NCI-H69 (cell line): ENCODE measurements around the gene UBE4B.
"Not testable (repeated sequence)": the region's sequence is repeated elsewhere in the genome, so short reads cannot be mapped to it uniquely, and the experiment has no call there.

Experiments
- DNase-seq: peaks from one replicate; lab custom pipeline; 2025; lab: John Stamatoyannopoulos, UW

The UBE4B gene

DNA sequence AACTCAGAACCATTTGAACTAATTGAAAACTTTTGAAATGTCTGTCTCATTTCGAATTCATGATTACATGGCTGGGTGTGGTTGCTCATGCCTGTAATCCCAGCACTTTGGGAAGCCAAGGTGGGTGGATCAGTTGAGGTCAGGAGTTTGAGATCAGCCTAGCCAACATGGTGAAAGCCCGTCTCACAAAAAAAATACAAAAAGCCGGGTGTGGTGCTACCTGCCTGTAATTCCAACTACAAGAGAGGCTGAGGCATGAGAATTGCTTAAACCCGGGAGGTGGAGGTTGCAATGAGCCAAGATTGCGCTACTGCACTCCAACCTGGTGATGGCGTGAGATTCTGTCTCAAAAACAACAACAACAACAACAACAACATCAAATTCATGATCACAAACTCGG, 40.6 kb downstream of the UBE4B start:
- DNase-seq: not testable (repeated sequence)

GRCh38 chr1:10074059-10074851, 41.5 kb downstream of the UBE4B start:
- DNase-seq: no peak

DNA sequence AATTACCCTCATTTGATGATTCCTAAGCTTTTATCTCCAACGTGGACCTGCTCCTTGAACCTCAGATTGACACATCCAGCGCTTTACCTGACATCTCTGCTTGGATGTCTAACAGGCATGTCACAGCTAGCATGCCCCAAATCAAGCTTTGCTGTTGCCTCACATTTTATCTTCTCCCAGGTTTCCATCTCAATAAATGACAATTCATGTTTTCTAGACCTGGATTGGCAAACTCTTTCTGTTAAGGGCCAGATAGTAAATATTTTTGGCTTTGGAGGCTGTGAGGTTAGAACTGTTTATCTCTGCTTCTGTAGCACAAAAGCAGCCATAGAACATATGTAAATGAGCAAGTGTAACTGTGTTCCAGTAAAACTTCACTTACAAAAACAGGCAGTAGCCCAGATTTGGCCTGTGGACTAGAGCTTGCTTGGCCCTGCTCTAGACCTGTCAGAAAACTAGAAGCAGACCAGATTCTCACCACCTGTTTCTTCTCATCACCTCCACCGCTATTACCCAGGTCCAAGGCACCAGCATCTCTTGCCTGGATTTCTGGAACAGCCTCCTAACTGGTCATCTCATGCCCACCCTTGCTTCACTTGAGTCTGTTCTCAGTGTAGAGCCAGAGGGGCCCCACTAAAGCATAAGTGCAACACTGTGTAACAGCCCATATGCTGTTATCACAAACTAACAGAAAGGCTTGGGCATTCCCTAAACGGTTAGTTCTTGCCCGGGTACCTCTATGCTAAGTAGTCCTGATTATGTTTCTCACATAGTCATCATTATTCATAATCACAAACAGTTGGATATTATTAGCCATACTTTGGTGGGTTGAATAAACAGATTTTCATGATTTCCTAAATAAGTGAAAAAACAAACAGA, 42.3 kb downstream of the UBE4B start:
- DNase-seq: no peak

- DNase-seq: no peak
These were observed 43.0 kb downstream of the UBE4B start for GRCh38 chr1:10075732-10076131.

DNA sequence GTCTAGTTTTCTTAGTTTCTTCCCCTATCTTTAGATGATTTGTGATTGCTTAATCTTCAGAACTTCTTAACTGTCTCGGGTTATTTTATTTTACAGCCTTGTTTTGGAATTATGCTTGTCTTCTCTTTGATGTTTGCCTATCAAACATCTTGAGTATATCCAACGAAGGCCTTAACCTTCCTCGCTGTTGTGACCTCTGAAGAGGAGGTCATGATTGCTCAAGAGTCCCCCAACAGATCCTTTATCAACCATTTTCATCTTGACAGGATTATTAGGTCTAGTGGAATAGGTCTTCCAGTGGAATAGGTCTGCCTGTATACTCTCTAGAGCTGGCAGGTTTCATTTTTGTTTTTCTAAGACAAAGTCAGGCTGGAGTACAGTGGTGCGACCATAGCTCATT, 45.7 kb downstream of the UBE4B start:
- DNase-seq: no peak

GRCh38 chr1:10080523-10080922, 47.8 kb downstream of the UBE4B start:
- no peak for DNase-seq

DNA sequence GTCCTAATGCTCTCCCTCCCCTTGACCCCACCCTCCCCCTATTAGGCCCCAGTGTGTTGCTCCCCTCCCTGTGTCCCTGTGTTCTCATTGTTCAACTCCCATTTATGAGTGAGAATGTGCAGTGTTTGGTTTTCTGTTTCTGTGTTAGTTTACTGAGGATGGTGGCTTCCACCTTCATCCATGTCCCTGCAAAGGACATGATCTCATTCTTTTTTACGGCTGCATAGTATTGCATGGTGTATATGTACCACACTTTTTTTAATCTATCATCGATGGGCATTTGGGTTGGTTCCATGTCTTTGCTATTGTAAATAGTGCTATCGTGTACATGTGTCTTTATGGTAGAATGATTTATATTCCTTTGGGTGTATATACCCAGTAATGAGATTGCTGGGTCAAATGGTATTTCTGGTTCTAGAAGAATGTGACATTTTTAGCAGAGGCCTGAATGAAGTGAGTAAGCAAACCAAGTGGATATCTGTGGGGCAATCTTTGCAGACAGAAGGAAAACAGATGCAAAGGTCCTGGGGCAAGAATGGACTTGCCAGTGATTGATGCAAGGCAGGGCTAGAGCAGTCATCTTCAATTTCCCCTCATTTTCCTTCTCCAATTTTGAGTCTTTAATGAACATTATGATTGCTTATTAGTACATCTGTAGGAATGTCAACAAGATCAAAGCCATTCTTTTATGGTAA, 50.2 kb downstream of the UBE4B start:
- no peak for DNase-seq

DNA sequence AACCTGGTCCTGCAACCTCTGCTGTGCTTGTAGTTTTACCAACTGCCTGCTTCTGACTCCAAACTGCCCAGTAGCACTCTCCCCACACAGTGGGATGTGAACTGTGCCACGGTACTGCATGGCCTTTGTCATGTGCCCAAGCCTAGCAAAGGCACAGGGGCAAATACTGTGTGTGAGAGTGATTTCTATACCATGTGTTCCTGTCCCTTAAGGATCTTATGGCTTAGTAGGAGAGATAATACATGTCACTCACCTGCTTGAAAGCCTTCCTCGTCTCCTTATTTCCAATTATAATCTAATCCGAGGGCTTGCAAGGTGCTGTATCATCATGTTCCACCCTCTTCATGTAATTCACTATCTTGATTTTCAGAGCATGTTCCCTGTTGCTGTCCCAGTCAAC, 51.3 kb downstream of the UBE4B start:
- no peak for DNase-seq

DNA sequence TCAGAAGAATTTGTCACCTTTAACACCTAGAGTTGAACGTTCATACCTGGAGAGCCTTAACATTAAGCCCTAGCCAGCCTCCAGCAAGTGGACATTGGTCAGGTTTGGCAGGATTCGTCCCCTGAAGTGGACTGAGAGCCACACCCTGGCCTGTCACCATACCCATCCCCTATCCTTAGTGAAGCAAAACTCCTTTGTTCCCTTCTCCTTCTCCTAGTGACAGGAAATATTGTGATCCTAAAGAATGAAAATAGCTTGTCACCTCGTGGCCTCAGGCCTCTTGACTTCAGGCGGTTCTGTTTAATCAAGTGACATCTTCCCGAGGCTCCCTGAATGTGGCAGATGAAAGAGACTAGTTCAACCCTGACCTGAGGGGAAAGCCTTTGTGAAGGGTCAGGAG, 52.3 kb downstream of the UBE4B start:
- no peak for DNase-seq

DNA sequence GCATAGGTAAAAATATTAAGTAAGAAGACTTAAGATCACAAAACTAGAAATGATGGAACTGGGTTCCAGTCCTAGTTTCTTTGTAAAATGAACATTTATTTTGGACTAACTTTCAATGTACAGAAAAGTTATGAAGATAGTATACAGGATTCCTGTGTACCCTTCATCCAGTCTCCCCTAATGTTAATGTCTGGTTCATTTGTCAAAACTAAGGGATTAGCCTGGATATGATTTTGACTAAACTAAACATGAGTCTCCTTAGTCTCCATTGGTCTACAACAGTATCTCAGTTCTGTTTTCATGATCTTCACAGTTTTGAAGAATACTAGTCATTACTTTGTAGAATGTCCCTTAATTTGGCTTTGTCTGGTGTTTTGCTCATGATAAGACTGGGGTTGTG, 54.5 kb downstream of the UBE4B start:
- no peak for DNase-seq

DNA sequence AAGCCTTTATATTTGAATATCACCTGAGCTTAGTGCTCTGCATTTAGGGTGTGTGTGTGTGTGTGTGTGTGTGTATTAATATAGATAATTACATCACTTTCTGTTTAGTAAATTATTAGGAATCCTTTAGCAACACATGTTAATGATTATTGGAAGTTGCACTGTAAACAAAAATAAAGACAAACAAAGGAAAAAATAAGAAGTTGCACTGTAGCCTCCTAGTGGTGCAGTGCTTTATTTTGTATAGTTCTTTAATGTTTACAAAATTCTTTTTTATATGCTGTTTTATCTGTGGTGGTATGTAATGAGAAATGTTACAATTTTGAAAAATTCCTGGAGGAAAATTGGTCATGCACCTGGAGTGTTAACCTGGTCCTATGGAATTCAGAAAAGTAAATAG, 69.2 kb downstream of the UBE4B start:
- no peak for DNase-seq

DNA sequence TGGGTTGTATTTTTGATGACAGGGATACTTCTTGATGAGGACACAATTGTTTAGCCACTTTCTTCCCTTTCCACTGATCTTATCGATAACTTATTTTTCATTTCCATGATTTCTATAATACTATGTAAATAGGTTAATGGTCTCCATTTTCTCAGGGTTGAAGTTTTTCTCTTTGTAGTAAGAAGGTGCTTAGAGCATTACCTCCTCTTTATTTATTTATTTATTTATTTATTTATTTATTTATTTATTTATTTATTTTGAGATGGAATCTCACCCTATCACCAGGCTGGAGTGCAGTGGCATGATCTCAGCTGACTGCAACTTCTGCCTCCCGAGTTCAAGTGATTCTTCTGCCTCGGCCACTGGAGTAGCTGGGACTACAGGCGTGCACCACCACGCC, 70.4 kb downstream of the UBE4B start:
- DNase-seq: no peak

DNA sequence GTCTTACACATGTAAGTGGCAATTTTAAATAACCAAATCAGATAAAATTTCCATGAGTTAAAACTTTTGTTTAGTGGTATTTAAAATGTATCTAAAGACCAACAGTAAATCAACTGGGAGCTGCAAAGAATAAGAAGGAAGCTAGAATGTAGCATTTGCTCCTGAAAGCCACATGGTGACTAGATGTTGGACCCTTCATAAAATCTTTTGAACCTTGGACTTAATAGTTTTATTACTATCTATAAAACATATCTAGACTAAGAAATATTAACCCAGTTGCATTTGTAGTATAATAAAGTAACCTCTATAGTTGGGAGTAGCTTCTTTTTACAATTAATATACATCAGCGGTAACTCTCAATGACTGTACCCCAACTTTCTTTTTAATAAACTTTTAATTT, 72.1 kb downstream of the UBE4B start:
- DNase-seq: no peak

GRCh38 chr1:10105484-10105883, 72.7 kb downstream of the UBE4B start:
- DNase-seq: no peak

DNA sequence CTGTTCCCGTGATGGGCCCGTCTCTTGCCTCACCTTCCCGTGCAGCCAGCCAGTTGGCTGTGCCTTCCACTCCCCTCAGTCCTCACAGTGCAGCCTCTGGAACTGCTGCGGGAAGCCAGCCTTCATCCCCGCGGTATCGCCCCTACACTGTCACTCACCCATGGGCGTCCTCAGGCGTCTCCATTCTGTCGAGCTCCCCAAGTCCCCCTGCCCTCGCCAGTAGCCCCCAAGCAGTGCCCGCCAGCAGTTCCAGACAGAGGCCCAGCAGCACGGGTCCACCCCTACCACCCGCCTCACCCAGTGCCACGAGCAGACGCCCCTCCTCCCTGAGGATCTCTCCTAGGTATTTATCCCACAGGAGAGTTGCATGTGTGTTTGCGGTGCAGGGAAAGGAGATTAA, 73.5 kb downstream of the UBE4B start:
- DNase-seq: no peak

DNA sequence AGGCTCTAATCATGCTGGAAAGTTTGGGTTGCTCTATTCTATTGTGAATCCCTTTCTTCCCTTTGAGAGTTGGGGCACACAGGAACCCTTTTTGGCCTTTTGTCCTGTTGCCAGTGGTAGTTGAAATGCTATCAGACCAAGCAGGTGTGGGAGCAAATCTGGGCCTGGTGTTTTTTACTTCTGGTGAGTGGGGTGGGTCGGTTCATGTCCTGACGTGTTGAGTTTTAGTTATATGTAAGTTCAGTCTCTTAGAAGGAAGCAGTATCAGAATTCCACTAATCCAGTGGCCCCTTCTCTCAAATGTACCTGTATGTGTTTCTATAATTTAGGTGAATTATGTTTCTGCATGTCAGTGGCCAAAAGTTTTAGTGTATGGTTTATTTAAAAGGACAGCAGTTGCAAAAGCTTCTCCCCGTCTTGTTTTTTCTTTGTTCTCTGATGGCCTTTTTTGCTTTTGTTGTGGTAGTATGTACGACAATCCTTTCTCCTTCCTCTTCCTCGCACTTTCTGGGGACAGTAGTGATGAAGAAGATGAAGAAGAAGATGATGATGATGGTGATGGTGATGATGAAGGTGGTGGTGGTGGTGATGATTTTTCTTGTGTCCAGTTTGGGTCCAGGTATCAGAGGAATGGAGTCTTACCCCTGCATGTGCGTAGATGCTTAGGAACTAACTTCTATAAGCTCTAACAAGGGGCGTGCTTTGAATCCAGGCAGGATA, 74.2 kb downstream of the UBE4B start:
- no peak for DNase-seq

GRCh38 chr1:10107476-10107847, 74.7 kb downstream of the UBE4B start:
- not testable (repeated sequence) for DNase-seq

- DNase-seq: no peak
These were observed 75.4 kb downstream of the UBE4B start for GRCh38 chr1:10108134-10108663.

- DNase-seq: no peak
These were observed 76.4 kb downstream of the UBE4B start for GRCh38 chr1:10108948-10109708.

GRCh38 chr1:10113501-10113900, 80.7 kb downstream of the UBE4B start:
- no peak for DNase-seq

DNA sequence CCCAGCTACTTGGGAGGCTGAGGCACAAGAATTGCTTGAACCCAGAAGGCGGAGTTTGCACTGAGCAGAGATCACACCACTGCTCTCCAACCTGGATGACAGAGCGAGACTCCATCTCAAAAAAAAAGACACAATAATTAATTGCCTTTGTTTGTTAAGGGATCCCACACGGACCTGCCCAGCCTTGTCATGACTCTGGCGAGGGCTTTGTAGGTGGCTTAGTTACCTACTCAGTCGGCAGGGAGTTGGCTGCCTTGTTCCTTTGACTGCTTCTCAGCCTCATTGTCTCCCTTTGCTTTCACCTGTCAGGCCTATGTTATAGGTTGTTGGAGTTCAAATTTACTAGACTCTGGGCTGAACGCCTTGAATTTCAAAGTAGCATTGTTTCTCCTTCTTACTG, 82.0 kb downstream of the UBE4B start:
- DNase-seq: no peak
